ENCODE measurements around the gene YPEL2. TPM values are rescaled to one million over a fixed set of nuclear protein-coding genes. Genes with fewer than 3 reads are reported as not detected.

Gene YPEL2
- polyA plus RNA-seq, 2 of the 4 experiments (the other 2 are of a cell fraction) = 5.4 to 8.2 TPM

- no peak overlapping the region for H3K27ac ChIP-seq
- peak in 1 of 2 experiments; percentile 50; a peak in 2 of 6 replicates for ATAC-seq
These were observed 26.5 kb downstream of the YPEL2 start for GRCh38 chr17:59357929-59358328.

More at GRCh38 chr17:59357929-59358328, 26.5 kb downstream of the YPEL2 start:
- Histone ChIP-seq H3K9me3 (no peaks in the 10 kb centered on the region), H3K4me2 (no peak overlapping the region), H3K4me3 (no peak overlapping the region), H3K4me1 (peaks cover 20% of the 10 kb centered on the region)
- WGBS (ENCODE audit: missing lambda C conversion rate) = 95% methylated on average over 1 of the region's 1 CpG
- ChIA-PET CTCF (interaction anchor here (1.2 kb wide), 1 partner anchor 20 kb away, joined by 3 read pairs; no protein-coding TSS in a partner anchor), POLR2A (no interaction called here)
- DNase-seq (ENCODE audit: low read depth in 1 of 2, low spot score in 1 of 2) (no peak), FAIRE-seq (no peak)
- TF ChIP-seq FOSL2 (IDR thresholded peaks at IDR 0.05) (no peak), FOSL2 (CRISPR knock-in tag; IDR thresholded peaks at IDR 0.05) (no peak), BCL3 (IDR thresholded peaks at IDR 0.05) (no peak), TFCP2L1 (CRISPR knock-in tag; IDR thresholded peaks at IDR 0.05) (no peak), HDAC2 (IDR thresholded peaks at IDR 0.05) (no peak), JUN (IDR thresholded peaks at IDR 0.05) (no peak), FOSB (CRISPR knock-in tag; IDR thresholded peaks at IDR 0.05) (no peak), MYC (IDR thresholded peaks at IDR 0.05; ENCODE audit: borderline replicate concordance, low read length) (no peak), CTCF (IDR thresholded peaks at IDR 0.05) (no peak), ELK1 (IDR thresholded peaks at IDR 0.05; ENCODE audit: low read depth, low read length) (no peak), PBX3 (IDR thresholded peaks at IDR 0.05) (no peak), NPAS2 (CRISPR knock-in tag; IDR thresholded peaks at IDR 0.05; ENCODE audit: borderline replicate concordance) (no peak), HES2 (IDR thresholded peaks at IDR 0.05) (no peak), MAFK (IDR thresholded peaks at IDR 0.05; ENCODE audit: partially characterized antibody) (no peak), RAD21 (conservative IDR thresholded peaks at IDR 0.05 in 1 of 2, IDR thresholded peaks at IDR 0.05 in 1 of 2) (no peak), E2F6 (IDR thresholded peaks at IDR 0.05; ENCODE audit: borderline replicate concordance, low read depth) (no peak)

Measured in A549 (cell line).